ENCODE data around the gene STARD6. TPM values are rescaled to one million over a fixed set of nuclear protein-coding genes. Genes with fewer than 3 reads are reported as not detected.

Gene STARD6
- total and polyA plus RNA-seq, 10 of the 15 experiments (the other 5 are each of a cell fraction or from before 2014, with no cell fraction given): 0.10 to 0.84 (median 0.34) TPM; not detected in 3

- no peak for TF ChIP-seq REST (IDR thresholded peaks at IDR 0.05; ENCODE audit: low read depth, low read length)
These were observed 39.1 kb upstream of the STARD6 start (continued) for GRCh38 chr18:54396760-54397159.

- Histone ChIP-seq H2AFZ (ENCODE audit: control insufficient read depth, low read depth, low read length) (no peak overlapping the region), H3K27me3 (replicated peaks in 1 of 2; ENCODE audit: control insufficient read depth in 2 of 2, insufficient read depth in 2 of 2, low read length in 1 of 2) (no peaks in the 10 kb centered on the region), H3K9ac (ENCODE audit: control insufficient read depth, insufficient read depth, low read length) (no peak overlapping the region), H3K9me3 (replicated peaks; ENCODE audit: control insufficient read depth, insufficient read depth, low read length) (no peaks in the 10 kb centered on the region), H4K20me1 (ENCODE audit: control insufficient read depth, insufficient read depth) (no peaks in the 10 kb centered on the region), H3K4me1 (ENCODE audit: control insufficient read depth, insufficient read depth, low read length) (peaks cover 5% of the 10 kb centered on the region), H3K4me3 (no peak overlapping the region), H3K27ac (ENCODE audit: control insufficient read depth, insufficient read depth) (no peak overlapping the region), H3K4me2 (ENCODE audit: control insufficient read depth, insufficient read depth) (no peak overlapping the region), H3K79me2 (ENCODE audit: control insufficient read depth, insufficient read depth, low read length) (no peaks in the 10 kb centered on the region), H3K36me3 (ENCODE audit: control insufficient read depth in 2 of 2, insufficient read depth in 2 of 2, low read length in 1 of 2) (no peaks in the 10 kb centered on the region)
- intact Hi-C loops (cut with micrococcal nuclease; ENCODE audit: unreplicated experiment): loop anchor here (1.0 to 5.0 kb wide), 3 partner anchors 169 to 589 kb away; partner anchors contain the start of gene MBD2
- ATAC-seq (no peak), FAIRE-seq (no peak), DNase-seq (ENCODE audit: low read depth, low spot score) (no peak)
- in situ Hi-C loops (cut with MboI): no loop called here
- no TSS peak for BruUV-seq (replicated peaks)
- RAD21 ChIA-PET (ENCODE audit: unreplicated experiment): no interaction called here
- SMC1A ChIA-PET (ENCODE audit: uncharacterized antibody, unreplicated experiment): interaction anchor here (0.7 to 2.0 kb wide), 2 partner anchors 35 to 277 kb away, joined by 3 to 4 read pairs; no protein-coding TSS in a partner anchor
- POLR2A ChIA-PET: no interaction called here
- 0% methylated on average over 1 of the region's 1 CpG for WGBS (ENCODE audit: insufficient coverage, insufficient replicate concordance, low lambda C conversion rate, missing lambda C conversion rate)
- CTCF ChIA-PET: interaction anchor here (0.6 to 2.3 kb wide), 4 partner anchors 10 to 51 kb away, joined by 3 to 7 read pairs (median 5); no protein-coding TSS in a partner anchor
- no peak for TF ChIP-seq HDAC6 (IDR thresholded peaks at IDR 0.05; ENCODE audit: unreplicated experiment)
- TF ChIP-seq ZZZ3 (IDR thresholded peaks at IDR 0.05; ENCODE audit: control insufficient read depth, insufficient read length, low read depth): no peak
- no peak for TF ChIP-seq CBX3 (IDR thresholded peaks at IDR 0.05; ENCODE audit: borderline replicate concordance, low read depth)
- TF ChIP-seq ASH2L (IDR thresholded peaks at IDR 0.05; ENCODE audit: borderline replicate concordance, low read depth): no peak
- TF ChIP-seq SMC3 (IDR thresholded peaks at IDR 0.05; ENCODE audit: borderline replicate concordance, low read length): no peak
- TF ChIP-seq CUX1 (IDR thresholded peaks at IDR 0.05; ENCODE audit: insufficient replicate concordance, low read depth, low read length): no peak
- TF ChIP-seq BHLHE40 (IDR thresholded peaks at IDR 0.05; ENCODE audit: borderline replicate concordance in 1 of 2, low read depth in 2 of 2, low read length in 1 of 2): no peak
- TF ChIP-seq MTA3 (IDR thresholded peaks at IDR 0.05; ENCODE audit: borderline replicate concordance, low read length): no peak
- TF ChIP-seq IKZF2 (IDR thresholded peaks at IDR 0.05): no peak
- no peak for TF ChIP-seq ZNF622 (IDR thresholded peaks at IDR 0.05)
These were observed 36.1 kb upstream of the STARD6 start for GRCh38 chr18:54393648-54394294.

Data from GM12878 (cell line).